K562 (cell line): ENCODE measurements around the gene GFOD1. TPM values are rescaled to one million over a fixed set of nuclear protein-coding genes. Genes with fewer than 3 reads are reported as not detected.

Source experiments
- ATAC-seq: fragments of 200-7000 bp; cut with Tn5 transposase; 3 replicates; pipeline ENCODE4 v1.9.1; 2020; ENCODE audit warnings: moderate library complexity
- BruUV-seq: library from RNA; stranded (reverse); fragments of 400-500 nt; replicated peaks from 2 replicates; lab custom pipeline; 2021; lab: Mats Ljungman, UMichigan
- CTCF ChIA-PET: fragments of 300-600 bp; formaldehyde crosslinking; extraction: SDS; loops from one replicate; lab custom pipeline; 2021; ENCODE audit warnings: low intra/inter-chr PET ratio; lab: Yijun Ruan, JAX
- POLR2A ChIA-PET: fragments of 300-600, 350-650 bp; sonication (Branson Sonifier 250); formaldehyde crosslinking; extraction: SDS; loops from one replicate; lab custom pipeline; 2021; ENCODE audit warnings: antibody characterized with exemption, inconsistent platforms; lab: Yijun Ruan, JAX
- DNase-seq, 4 experiments: peaks; one replicate each; pipeline versions ENCODE4 v3.0.0 to v3.0.0-alpha.2; 2011 to 2018; ENCODE audit warnings: low spot score in 3 of 4, mixed read lengths in 3 of 4; ENCODE audit errors: extremely low read depth in 1 of 4
- FAIRE-seq: peaks from 2 replicates; lab custom pipeline; 2011; peaks lifted over from hg19 to GRCh38; lab: Jason Lieb, UNC
- H2AFZ ChIP-seq: 2 replicates; pipeline ENCODE4 v1.6.0; 2011; ENCODE audit warnings: low read depth, low read length, control low read depth, inconsistent platforms
- H3K27ac ChIP-seq: fragments of 200-600 bp; 3 replicates; pipeline ENCODE4 v1.8.0; 2011; ENCODE audit warnings: low read depth, mild to moderate bottlenecking, control low read depth, inconsistent platforms, low read length, moderate library complexity, mixed read lengths; ENCODE audit errors: extremely low read depth
- H3K27me3 ChIP-seq, 2 experiments: fragments of 300-600 bp in 1 of 2; 2 replicates in 1 of 2; 3 replicates in 1 of 2; pipeline versions ENCODE4 v1.6.0 to v1.8.0; 2011; ENCODE audit warnings: inconsistent platforms in 2 of 2, low read length in 2 of 2, mild to moderate bottlenecking in 1 of 2, mixed read lengths in 1 of 2, moderate library complexity in 1 of 2; ENCODE audit not compliant: control insufficient read depth in 2 of 2, insufficient read depth in 2 of 2
- H3K36me3 ChIP-seq: fragments of 300-600 bp; 3 replicates; pipeline ENCODE4 v1.8.0; 2011; ENCODE audit warnings: mild to moderate bottlenecking, low read length, inconsistent platforms; ENCODE audit not compliant: control insufficient read depth, insufficient read depth
- H3K4me1 ChIP-seq, 2 experiments: fragments of 200-600 bp in 1 of 2; replicated peaks in 1 of 2; 2 replicates in 1 of 2; 3 replicates in 1 of 2; pipeline versions ENCODE4 v1.5.1 to v1.8.0; 2011; ENCODE audit warnings: inconsistent platforms in 2 of 2, low read length in 2 of 2, mild to moderate bottlenecking in 1 of 2, mixed read lengths in 1 of 2, moderate library complexity in 1 of 2; ENCODE audit not compliant: control insufficient read depth in 2 of 2, insufficient read depth in 2 of 2
- H3K4me2 ChIP-seq: 2 replicates; pipeline ENCODE4 v1.6.1; 2011; ENCODE audit warnings: low read length, control low read depth, inconsistent platforms, mixed read lengths; ENCODE audit not compliant: insufficient read depth
- H3K4me3 ChIP-seq: fragments of 200-600 bp; sonication (generic), shearing (Covaris generic); 2 replicates; pipeline ENCODE4 v1.5.1; 2016; ENCODE audit warnings: control low read depth, inconsistent platforms
- H3K79me2 ChIP-seq: fragments of 200-600 bp; 3 replicates; pipeline ENCODE4 v1.8.0; 2011; ENCODE audit warnings: low read length, inconsistent platforms; ENCODE audit not compliant: control insufficient read depth, insufficient read depth
- H3K9ac ChIP-seq, 2 experiments: 2 replicates each; pipeline versions ENCODE4 v1.6.0 to v1.6.1; 2011; ENCODE audit warnings: low read depth in 2 of 2, low read length in 2 of 2, control low read depth in 1 of 2, inconsistent platforms in 1 of 2, mild to moderate bottlenecking in 1 of 2, mixed read lengths in 1 of 2; ENCODE audit not compliant: insufficient read depth in 1 of 2
- H3K9me1 ChIP-seq: one replicate; pipeline ENCODE4 v1.6.0; 2011; ENCODE audit warnings: inconsistent platforms, mild to moderate bottlenecking, low read length, moderate library complexity; ENCODE audit not compliant: control insufficient read depth, insufficient read depth
- H3K9me3 ChIP-seq: replicated peaks from 2 replicates; pipeline ENCODE4 v1.5.1; 2011; ENCODE audit warnings: low read depth, low read length, inconsistent platforms; ENCODE audit not compliant: control insufficient read depth, insufficient read depth
- H4K20me1 ChIP-seq: replicated peaks from 2 replicates; pipeline ENCODE4 v1.6.1; 2011; ENCODE audit warnings: low read length, inconsistent platforms, mixed read lengths; ENCODE audit not compliant: control insufficient read depth, insufficient read depth
- CEBPB ChIP-seq: fragments of 450-650 bp; IDR thresholded peaks from 2 replicates; pipeline ENCODE4 v1.6.1; 2016; ENCODE audit warnings: missing genetic modification characterization, missing compliant biosample characterization
- CEBPG ChIP-seq, 3 experiments: fragments of 200-800 bp in 1 of 3; sonication (Bioruptor generic) in 1 of 3; sonication (generic) in 1 of 3; formaldehyde crosslinking in 1 of 3; IDR thresholded peaks in 2 of 3; conservative IDR thresholded peaks in 1 of 3; 2 replicates each; pipeline versions ENCODE4 v1.6.1 to v1.8.0; 2016 to 2022; ENCODE audit warnings: missing compliant biosample characterization in 2 of 3, missing genetic modification characterization in 2 of 3, mild to moderate bottlenecking in 1 of 3, missing genetic modification reagents in 1 of 3
- ETS2 ChIP-seq: IDR thresholded peaks from 2 replicates; pipeline ENCODE4 v1.6.1; 2016; ENCODE audit warnings: borderline replicate concordance, missing genetic modification characterization, mild to moderate bottlenecking, moderate library complexity, missing compliant biosample characterization; ENCODE audit not compliant: poor library complexity, severe bottlenecking
- KLF13 ChIP-seq: fragments of 450-650 bp; IDR thresholded peaks from 2 replicates; pipeline ENCODE4 v1.6.1; 2016; ENCODE audit warnings: missing genetic modification characterization, low read depth, mild to moderate bottlenecking, missing compliant biosample characterization, moderate library complexity, borderline replicate concordance
- MTA1 ChIP-seq: fragments of 450-650 bp; IDR thresholded peaks from 2 replicates; pipeline ENCODE4 v1.6.1; 2017; ENCODE audit warnings: borderline replicate concordance
- RBM25 ChIP-seq: fragments of 200-400 bp; formaldehyde crosslinking; IDR thresholded peaks from 2 replicates; pipeline ENCODE4 v1.6.1; 2018; ENCODE audit warnings: low read length, low read depth, moderate library complexity; ENCODE audit not compliant: severe bottlenecking
- WGBS: fragments of 100-300 bp; shearing (Covaris generic); methylation state at CpG from one replicate; pipeline ENCODE4 v1.1.6; 2016; ENCODE audit warnings: low coverage, mixed read lengths; ENCODE audit not compliant: insufficient coverage; ENCODE audit errors: missing lambda C conversion rate; 5-methylcytosine and 5-hydroxymethylcytosine counted together
- in situ Hi-C: fragments of 300-500 bp; cut with MboI; formaldehyde crosslinking; loops from 4 replicates; pipeline ENCODE4 v1.15.0; 2018; ENCODE audit warnings: inconsistent platforms, mixed read lengths
- intact Hi-C: fragments of 100-400 bp; cut with micrococcal nuclease; formaldehyde crosslinking; loops from 2 replicates; pipeline ENCODE4 v1.14.2; 2022
- polyA plus RNA-seq, 8 experiments: library from polyadenylated mRNA; depleted of rRNA in 4 of 8; stranded (reverse) in 5 of 8; unstranded in 3 of 8; fragments of >200 nt; fragmentation: Nextera tagmentation in 2 of 8; fragmentation: Illumina TruSeq in 1 of 8; extraction: Ambion mirVana in 2 of 8; extraction: Trizol in 1 of 8; gene quantifications; 2 replicates each; pipeline versions ENCODE4 v1.2.1 to v1.2.3, GENCODE V29; 2011 to 2014; ENCODE audit warnings: inconsistent platforms in 1 of 8, missing spikeins in 1 of 8
- total RNA-seq, 7 experiments: library from RNA; depleted of rRNA in 6 of 7; stranded (reverse); fragments of >200 nt in 6 of 7; fragmentation: Illumina TruSeq in 2 of 7; extraction: Trizol in 2 of 7; gene quantifications; 2 replicates each; pipeline versions ENCODE4 v1.2.1 to v1.2.3, GENCODE V29; 2011 to 2021; ENCODE audit warnings: low replicate concordance in 1 of 7
- TF ChIP-seq, protein P1 (sequence below): fragments of 250-450 bp; sonication (Bioruptor Pico); IDR thresholded peaks from 2 replicates; pipeline ENCODE4 v1.5.0; 2020; ENCODE audit warnings: mild to moderate bottlenecking, borderline replicate concordance

The GFOD1 gene
- total and polyA plus RNA-seq, 9 of the 15 experiments (the other 6 are each of a cell fraction or from before 2014, with no cell fraction given) = 3.8 to 12.0 (median 8.2) TPM

DNA sequence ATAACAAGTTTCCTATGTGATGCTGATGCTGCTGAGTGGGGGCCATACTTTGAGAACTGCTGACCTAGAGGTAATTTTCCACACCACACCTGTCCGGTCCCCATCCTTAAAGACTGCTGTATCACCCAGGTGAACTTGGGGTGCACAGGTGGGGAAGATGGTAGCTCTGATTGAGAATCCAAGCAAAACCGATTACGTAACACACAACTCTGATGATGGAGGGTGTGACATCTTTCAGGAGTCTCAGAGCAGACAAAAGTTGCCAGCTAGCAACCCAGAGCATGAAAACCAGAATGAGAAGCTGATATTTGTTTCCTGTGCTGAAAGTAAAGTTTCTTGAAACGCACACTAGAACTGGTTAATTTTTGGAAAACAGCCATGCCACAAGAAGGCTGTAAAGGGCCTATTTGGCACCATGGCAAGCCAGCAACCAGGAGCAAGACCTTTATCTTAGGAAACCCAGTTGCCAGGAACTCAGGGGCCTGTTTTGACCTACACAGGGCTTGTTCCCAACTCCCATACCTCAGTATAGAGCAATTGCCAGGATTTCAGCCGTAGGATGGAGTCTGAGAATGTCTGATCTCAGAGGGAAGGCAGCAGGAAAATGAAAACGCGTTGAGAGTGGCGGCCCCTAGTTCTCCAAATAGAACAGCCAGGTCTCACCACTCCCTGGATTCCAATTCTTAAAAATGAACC lies 137.4 kb downstream of the GFOD1 start:
- no peak overlapping the region for H3K4me3 ChIP-seq
- H3K9me3 ChIP-seq = no peaks in the 10 kb centered on the region
- H3K27ac ChIP-seq = no peak overlapping the region
- peaks cover 7% of the 10 kb centered on the region for H4K20me1 ChIP-seq
- ChIA-PET CTCF (no interaction called here), POLR2A (interaction anchor here (1.4 kb wide), 1 partner anchor 9 kb away, joined by 6 read pairs; no protein-coding TSS in a partner anchor)
- BruUV-seq = no TSS peak
- H3K9ac ChIP-seq = no peak overlapping the region
- peaks cover 15 to 17% of the 10 kb centered on the region in 2 experiments for H3K4me1 ChIP-seq
- intact Hi-C loops = no loop called here
- in situ Hi-C loops = no loop called here
- H2AFZ ChIP-seq = no peak overlapping the region
- H3K4me2 ChIP-seq = no peak overlapping the region
- DNase-seq (no peak), FAIRE-seq (no peak), ATAC-seq (no peak)
- no peaks in the 10 kb centered on the region for H3K79me2 ChIP-seq
- no peaks in the 10 kb centered on the region for H3K9me1 ChIP-seq
- H3K27me3 ChIP-seq = no peaks in the 10 kb centered on the region
- no peaks in the 10 kb centered on the region for H3K36me3 ChIP-seq
- TF ChIP-seq MTA1 (no peak), CEBPB (tag) (peak; percentile 83), ETS2 (tag) (no peak), RBM25 (no peak), CEBPG (CRISPR knock-in tag; IDR thresholded peaks at IDR 0.05) (no peak), CEBPG (tag; conservative IDR thresholded peaks at IDR 0.05 in 1 of 2, IDR thresholded peaks at IDR 0.05 in 1 of 2) (peak; percentile 36 to 58; a peak in 3 of 4 replicates), KLF13 (no peak)
- TF ChIP-seq, protein P1, sequence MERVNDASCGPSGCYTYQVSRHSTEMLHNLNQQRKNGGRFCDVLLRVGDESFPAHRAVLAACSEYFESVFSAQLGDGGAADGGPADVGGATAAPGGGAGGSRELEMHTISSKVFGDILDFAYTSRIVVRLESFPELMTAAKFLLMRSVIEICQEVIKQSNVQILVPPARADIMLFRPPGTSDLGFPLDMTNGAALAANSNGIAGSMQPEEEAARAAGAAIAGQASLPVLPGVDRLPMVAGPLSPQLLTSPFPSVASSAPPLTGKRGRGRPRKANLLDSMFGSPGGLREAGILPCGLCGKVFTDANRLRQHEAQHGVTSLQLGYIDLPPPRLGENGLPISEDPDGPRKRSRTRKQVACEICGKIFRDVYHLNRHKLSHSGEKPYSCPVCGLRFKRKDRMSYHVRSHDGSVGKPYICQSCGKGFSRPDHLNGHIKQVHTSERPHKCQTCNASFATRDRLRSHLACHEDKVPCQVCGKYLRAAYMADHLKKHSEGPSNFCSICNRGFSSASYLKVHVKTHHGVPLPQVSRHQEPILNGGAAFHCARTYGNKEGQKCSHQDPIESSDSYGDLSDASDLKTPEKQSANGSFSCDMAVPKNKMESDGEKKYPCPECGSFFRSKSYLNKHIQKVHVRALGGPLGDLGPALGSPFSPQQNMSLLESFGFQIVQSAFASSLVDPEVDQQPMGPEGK (CRISPR knock-in tag) = no peak
- 49% methylated on average over 8 of the region's 8 CpGs for WGBS
